ENCODE measurements around the gene LAMA4. TPM values are rescaled to one million over a fixed set of nuclear protein-coding genes. Genes with fewer than 3 reads are reported as not detected.

LAMA4 gene
- total RNA-seq, 4 donors from 2014 or later: 8.1 to 116 (median 19.0) TPM

DNA sequence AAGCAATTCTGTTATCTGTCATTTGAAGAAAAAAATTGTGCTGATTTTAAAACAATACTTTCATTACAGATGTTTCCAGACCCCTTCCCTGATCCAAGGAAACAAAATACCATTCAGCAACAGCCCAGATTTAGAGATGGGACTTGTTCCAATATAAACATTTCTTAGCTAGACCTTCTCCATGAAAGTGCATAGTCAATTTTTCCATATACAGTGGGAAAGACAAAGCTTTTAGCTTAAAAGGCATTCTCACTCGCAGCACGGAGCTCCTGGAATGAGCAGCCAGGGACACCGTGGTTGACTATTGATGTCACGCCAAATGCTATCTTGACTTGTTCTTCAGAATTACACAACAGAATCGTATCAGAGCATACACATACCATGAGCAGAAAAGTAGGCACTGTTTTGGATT, 21.5 kb downstream of the LAMA4 start:
- H3K27me3 ChIP-seq: no peaks in the 10 kb centered on the region
- peaks cover 9 to 72% (median 30%) of the 10 kb centered on the region in 3 donors for H3K4me1 ChIP-seq
- peak overlapping the region; percentile 49 to 80 (median 79) for H3K27ac ChIP-seq
- peak overlapping the region in 1 of 4 donors; percentile 17 for H3K4me3 ChIP-seq
- no peaks in the 10 kb centered on the region for H3K36me3 ChIP-seq
- intact Hi-C loops (cut with DNase I): no loop called here
- TF ChIP-seq, protein P1, sequence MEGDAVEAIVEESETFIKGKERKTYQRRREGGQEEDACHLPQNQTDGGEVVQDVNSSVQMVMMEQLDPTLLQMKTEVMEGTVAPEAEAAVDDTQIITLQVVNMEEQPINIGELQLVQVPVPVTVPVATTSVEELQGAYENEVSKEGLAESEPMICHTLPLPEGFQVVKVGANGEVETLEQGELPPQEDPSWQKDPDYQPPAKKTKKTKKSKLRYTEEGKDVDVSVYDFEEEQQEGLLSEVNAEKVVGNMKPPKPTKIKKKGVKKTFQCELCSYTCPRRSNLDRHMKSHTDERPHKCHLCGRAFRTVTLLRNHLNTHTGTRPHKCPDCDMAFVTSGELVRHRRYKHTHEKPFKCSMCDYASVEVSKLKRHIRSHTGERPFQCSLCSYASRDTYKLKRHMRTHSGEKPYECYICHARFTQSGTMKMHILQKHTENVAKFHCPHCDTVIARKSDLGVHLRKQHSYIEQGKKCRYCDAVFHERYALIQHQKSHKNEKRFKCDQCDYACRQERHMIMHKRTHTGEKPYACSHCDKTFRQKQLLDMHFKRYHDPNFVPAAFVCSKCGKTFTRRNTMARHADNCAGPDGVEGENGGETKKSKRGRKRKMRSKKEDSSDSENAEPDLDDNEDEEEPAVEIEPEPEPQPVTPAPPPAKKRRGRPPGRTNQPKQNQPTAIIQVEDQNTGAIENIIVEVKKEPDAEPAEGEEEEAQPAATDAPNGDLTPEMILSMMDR (IDR thresholded peaks at IDR 0.05): no peak
- no peak for TF ChIP-seq POLR2A (IDR thresholded peaks at IDR 0.05)
- no peaks in the 10 kb centered on the region for H3K9me3 ChIP-seq
- DNase-seq: no peak
- WGBS, 2 donors: 55 to 65% methylated on average over 5 of the region's 5 CpGs

DNA sequence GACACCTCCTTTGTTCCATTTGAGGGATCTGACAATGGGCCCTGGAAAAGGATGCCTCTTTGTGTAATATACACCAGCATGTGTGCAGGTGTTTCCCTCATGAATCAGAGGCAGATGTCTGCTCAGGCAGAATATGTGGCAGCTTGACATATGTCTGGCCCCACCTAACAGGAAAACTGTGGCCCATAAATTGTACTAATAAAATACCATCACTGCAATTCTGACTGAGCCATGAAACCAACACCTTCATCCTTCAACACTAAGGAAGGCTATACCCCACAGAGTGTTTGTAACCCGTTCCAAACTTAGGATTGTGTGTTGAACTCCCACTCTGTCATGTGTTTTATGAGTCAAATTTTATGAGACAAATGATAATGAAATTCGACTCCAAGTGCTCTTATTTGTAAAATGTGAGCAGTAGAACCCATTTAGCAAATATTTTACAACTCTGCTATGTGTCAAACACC, 22.7 kb downstream of the LAMA4 start:
- 30 to 45% methylated on average over 2 of the region's 2 CpGs for WGBS, 2 donors
- Histone ChIP-seq H3K27ac (peak overlapping the region; percentile 1 to 80 (median 74)), H3K4me1 (peaks cover 9 to 71% (median 33%) of the 10 kb centered on the region in 3 donors)

DNA sequence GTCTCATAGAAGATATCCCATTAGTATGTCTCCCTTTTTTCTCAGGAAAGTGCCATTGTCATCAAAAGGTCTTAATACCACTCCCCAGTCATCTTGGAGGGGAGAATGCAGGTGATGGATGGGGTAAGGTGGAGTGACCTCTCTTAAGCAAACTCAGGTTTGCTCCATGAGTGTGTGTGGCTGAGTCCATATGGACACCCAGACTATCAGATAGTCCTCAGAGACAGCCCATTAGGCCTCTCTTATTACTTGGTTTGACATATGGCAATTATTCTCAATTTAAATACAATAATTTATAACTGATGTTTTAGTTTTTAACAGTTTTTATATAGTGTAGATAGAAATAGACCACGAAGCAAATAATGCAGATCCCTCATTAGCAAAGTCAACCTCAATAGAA, 23.2 kb downstream of the LAMA4 start:
- TF ChIP-seq POLR2A (IDR thresholded peaks at IDR 0.05): no peak
- TF ChIP-seq, protein P1 (IDR thresholded peaks at IDR 0.05): no peak
- DNase-seq: no peak
- H3K4me3 ChIP-seq: no peak overlapping the region
- WGBS, 2 donors: 74 to 82% methylated on average over 1 of the region's 1 CpG
- no peaks in the 10 kb centered on the region for H3K9me3 ChIP-seq
- H3K27me3 ChIP-seq: no peaks in the 10 kb centered on the region
- intact Hi-C loops (cut with DNase I): no loop called here
- no peaks in the 10 kb centered on the region for H3K36me3 ChIP-seq
- peak overlapping the region in 3 of 4 donors; percentile 69 to 80 (median 79) for H3K27ac ChIP-seq
- peaks cover 9 to 72% (median 37%) of the 10 kb centered on the region in 3 donors for H3K4me1 ChIP-seq

More for the DNA sequence above, 22.7 kb downstream of the LAMA4 start:
- Histone ChIP-seq H3K9me3 (no peaks in the 10 kb centered on the region), H3K36me3 (no peaks in the 10 kb centered on the region), H3K4me3 (no peak overlapping the region), H3K27me3 (no peaks in the 10 kb centered on the region)
- TF ChIP-seq, protein P1 (IDR thresholded peaks at IDR 0.05): no peak
- no peak for TF ChIP-seq POLR2A (IDR thresholded peaks at IDR 0.05)
- intact Hi-C loops (cut with DNase I): no loop called here
- no peak for DNase-seq

DNA sequence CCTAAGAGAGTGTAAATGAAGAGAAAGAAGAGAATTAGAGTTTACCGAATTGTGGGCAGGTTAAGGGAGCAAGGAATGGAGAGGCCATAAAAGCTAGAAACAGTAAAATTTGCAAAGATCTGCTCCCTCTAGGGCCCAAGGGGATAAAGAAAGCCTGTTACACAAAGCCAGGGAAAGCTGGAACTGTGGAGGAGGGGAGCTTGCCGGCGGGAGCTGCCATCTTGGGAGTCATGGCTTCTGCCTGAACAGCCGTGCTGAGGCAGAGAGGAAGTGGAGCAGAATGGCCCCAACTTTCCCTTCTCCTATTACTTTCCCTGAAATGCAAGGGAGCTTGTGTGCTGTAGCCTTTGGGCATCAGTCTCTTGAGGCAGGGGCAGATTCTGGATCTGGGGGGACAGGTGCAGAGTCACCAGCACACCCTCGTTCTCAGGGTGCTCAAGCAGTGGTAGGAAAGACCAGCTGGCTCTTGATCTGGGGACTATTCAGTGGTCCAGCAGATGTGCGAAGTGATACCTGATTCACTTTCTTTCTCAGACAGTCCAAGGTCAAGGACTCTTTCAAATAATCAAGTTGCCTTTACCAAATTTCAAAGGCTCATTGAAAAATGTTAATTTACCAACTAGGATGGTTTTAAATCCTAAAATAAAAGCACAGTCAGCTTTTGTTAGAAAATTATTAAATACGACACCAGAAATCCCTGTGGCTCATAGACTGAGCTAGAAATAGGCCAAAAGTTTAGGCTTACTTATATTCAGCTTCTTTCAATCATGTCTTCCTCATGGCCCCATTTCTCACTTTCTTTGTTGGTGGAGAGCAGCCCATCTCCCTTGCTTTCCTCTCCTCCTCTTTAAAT, 25.7 kb downstream of the LAMA4 start:
- TF ChIP-seq POLR2A (IDR thresholded peaks at IDR 0.05): no peak
- TF ChIP-seq, protein P1 (IDR thresholded peaks at IDR 0.05): no peak
- H3K9me3 ChIP-seq: no peaks in the 10 kb centered on the region
- H3K27me3 ChIP-seq: no peaks in the 10 kb centered on the region
- no peak overlapping the region for H3K4me3 ChIP-seq
- peak overlapping the region; percentile 11 to 84 (median 68) for H3K27ac ChIP-seq
- H3K4me1 ChIP-seq: peaks cover 4 to 60% (median 42%) of the 10 kb centered on the region in 3 donors
- no peak for DNase-seq
- H3K36me3 ChIP-seq: no peaks in the 10 kb centered on the region
- WGBS, 2 donors: 91 to 96% methylated on average over 7 of the region's 7 CpGs
- intact Hi-C loops (cut with DNase I): no loop called here

DNA sequence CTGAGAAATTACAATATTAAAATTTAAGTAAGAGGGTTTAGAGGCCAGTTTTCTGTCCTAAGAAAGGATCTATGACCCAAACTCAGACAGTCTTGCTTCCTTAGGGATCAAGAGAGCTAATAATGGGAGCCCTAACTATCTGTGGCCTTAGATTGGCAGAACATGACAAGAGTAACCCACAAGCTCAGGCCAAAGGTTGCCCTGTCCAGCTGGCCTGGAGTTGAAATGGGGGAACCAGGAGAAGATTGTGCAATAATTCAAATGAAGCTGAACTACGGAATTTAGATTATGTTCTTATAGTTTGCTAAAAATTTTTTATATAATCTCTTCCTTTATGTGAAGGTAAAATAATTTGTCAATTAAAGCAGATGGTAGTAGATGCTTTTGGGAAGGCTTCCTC, 26.4 kb downstream of the LAMA4 start:
- Histone ChIP-seq H3K27me3 (no peaks in the 10 kb centered on the region), H3K36me3 (no peaks in the 10 kb centered on the region), H3K4me1 (peaks cover 0 to 60% (median 37%) of the 10 kb centered on the region in 3 donors), H3K27ac (peak overlapping the region; percentile 1 to 84 (median 71)), H3K4me3 (no peak overlapping the region), H3K9me3 (no peaks in the 10 kb centered on the region)
- intact Hi-C loops (cut with DNase I): no loop called here
- 78 to 88% methylated on average over 1 of the region's 1 CpG for WGBS, 2 donors
- TF ChIP-seq, protein P1 (IDR thresholded peaks at IDR 0.05): no peak
- TF ChIP-seq POLR2A (IDR thresholded peaks at IDR 0.05): no peak
- DNase-seq: no peak
